HUES6 (cell line): ENCODE results near the gene MDGA2.

Experiments used
- H3K27ac ChIP-seq: 2 replicates; pipeline ENCODE4 v1.7.0; 2013; ENCODE audit warnings: low read depth, mild to moderate bottlenecking, low read length, inconsistent platforms
- H3K27me3 ChIP-seq: 2 replicates; pipeline ENCODE4 v1.6.1; 2013; ENCODE audit warnings: low read length; ENCODE audit not compliant: control insufficient read depth, insufficient read depth
- H3K36me3 ChIP-seq: 2 replicates; pipeline ENCODE4 v1.6.1; 2013; ENCODE audit warnings: low read length; ENCODE audit not compliant: control insufficient read depth, insufficient read depth
- H3K4me1 ChIP-seq: 2 replicates; pipeline ENCODE4 v1.6.1; 2013; ENCODE audit warnings: low read length; ENCODE audit not compliant: control insufficient read depth, insufficient read depth
- H3K4me3 ChIP-seq: 2 replicates; pipeline ENCODE4 v1.5.1; 2013; ENCODE audit warnings: low read depth, low read length
- H3K9ac ChIP-seq: one replicate; pipeline ENCODE4 v1.6.1; 2013; ENCODE audit warnings: mild to moderate bottlenecking, low read length
- H3K9me3 ChIP-seq: 2 replicates; pipeline ENCODE4 v1.6.1; 2013; ENCODE audit warnings: low read depth, low read length; ENCODE audit not compliant: control insufficient read depth, insufficient read depth

The MDGA2 gene

DNA sequence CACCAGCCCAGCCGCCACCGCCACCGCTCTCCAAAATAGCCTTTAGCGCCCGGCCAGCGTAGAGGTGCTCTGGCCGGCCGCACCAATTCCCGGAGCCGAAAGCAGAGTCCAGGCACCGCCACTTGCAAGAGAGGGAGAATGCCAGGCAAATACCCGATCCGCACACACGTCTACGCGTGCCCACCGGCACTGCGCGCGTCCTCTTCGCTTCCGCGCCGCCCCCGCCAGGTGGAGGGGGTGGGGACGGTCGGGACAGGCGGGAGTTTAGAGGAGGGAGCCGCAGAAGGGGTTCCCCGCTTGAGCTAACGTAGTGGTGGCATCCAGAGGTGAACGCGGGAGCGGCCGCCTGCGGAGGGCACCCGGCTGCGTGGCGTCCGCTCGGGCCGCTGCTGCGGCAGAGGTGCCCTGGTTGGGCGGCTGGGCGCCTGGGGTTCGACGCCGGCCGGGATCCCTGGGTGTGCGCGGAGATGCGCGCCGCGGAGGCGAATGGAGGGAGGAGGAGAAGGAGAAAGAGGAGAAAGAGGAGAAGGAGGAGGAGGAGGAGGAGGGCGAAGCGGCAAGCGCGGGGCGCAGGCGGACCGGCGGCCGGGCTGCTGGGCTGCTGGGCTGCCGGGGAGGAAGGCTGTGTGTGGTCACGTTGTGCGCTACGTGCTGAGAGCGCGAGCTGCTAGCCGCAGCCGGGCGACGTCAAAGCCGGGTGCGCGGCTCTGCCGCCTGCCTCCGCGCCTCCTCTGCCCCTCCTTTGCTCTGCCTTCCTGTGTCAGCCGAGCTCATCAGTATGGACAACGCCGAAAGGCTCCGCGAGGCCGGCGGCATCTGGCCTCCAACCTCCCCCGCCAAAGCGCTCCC lies at the start of gene MDGA2:
Gene MDGA2, minus strand, starts transcription at position 140 of the 849 bp plus-strand sequence.
- no peak within 1 kb of the TSS for H3K27ac ChIP-seq
- peak within 1 kb of the TSS; percentile 82 for H3K4me3 ChIP-seq
- H3K9me3 ChIP-seq: no peaks in the 10 kb centered on the region
- H3K9ac ChIP-seq: peak within 1 kb of the TSS; percentile 22
- H3K36me3 ChIP-seq: no peaks in the 10 kb centered on the region
- H3K4me1 ChIP-seq: peaks cover 3% of the 10 kb centered on the region
- peaks cover 85% of the 10 kb centered on the region for H3K27me3 ChIP-seq

GRCh38 chr14:47722929-47723693 lies 47.7 kb upstream of the MDGA2 start:
- Histone ChIP-seq H3K36me3 (no peaks in the 10 kb centered on the region), H3K4me1 (no peaks in the 10 kb centered on the region)

GRCh38 chr14:47720281-47720680 lies 44.9 kb upstream of the MDGA2 start:
- H3K36me3 ChIP-seq: no peaks in the 10 kb centered on the region
- H3K4me3 ChIP-seq: no peak overlapping the region
- H3K27ac ChIP-seq: no peak overlapping the region
- no peak overlapping the region for H3K9ac ChIP-seq
- H3K4me1 ChIP-seq: no peaks in the 10 kb centered on the region
- H3K9me3 ChIP-seq: no peaks in the 10 kb centered on the region
- no peaks in the 10 kb centered on the region for H3K27me3 ChIP-seq

More at GRCh38 chr14:47722929-47723693, 47.7 kb upstream of the MDGA2 start:
- Histone ChIP-seq H3K9me3 (no peaks in the 10 kb centered on the region), H3K4me3 (no peak overlapping the region), H3K27ac (no peak overlapping the region), H3K27me3 (no peaks in the 10 kb centered on the region), H3K9ac (no peak overlapping the region)

DNA sequence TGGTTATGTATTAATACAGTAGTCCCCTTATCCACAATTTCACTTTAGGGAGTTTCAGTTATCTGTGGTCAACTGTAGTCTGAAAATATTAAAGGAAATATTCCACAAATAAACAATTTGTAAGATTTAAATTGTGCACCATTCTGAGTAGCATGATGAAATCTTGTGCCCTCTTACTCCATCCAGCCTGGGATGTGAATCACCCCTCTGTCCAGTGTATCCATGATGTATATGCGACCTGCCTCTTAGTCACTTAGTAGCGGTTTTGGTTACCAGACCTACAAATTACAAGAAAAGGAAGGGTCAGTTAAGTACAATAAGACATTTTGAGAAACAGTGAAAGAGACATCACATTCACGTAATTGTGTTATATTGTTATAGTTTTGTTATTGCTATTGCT lies 39.9 kb upstream of the MDGA2 start:
- no peaks in the 10 kb centered on the region for H3K36me3 ChIP-seq
- H3K27me3 ChIP-seq: no peaks in the 10 kb centered on the region

GRCh38 chr14:47710581-47710980 lies 35.2 kb upstream of the MDGA2 start:
- H3K36me3 ChIP-seq: no peaks in the 10 kb centered on the region
- no peaks in the 10 kb centered on the region for H3K4me1 ChIP-seq
- no peak overlapping the region for H3K9ac ChIP-seq
- no peaks in the 10 kb centered on the region for H3K9me3 ChIP-seq
- H3K27ac ChIP-seq: no peak overlapping the region
- no peak overlapping the region for H3K4me3 ChIP-seq
- H3K27me3 ChIP-seq: no peaks in the 10 kb centered on the region

More for the DNA sequence above, 39.9 kb upstream of the MDGA2 start:
- Histone ChIP-seq H3K4me3 (no peak overlapping the region), H3K9ac (no peak overlapping the region), H3K27ac (no peak overlapping the region), H3K9me3 (no peaks in the 10 kb centered on the region), H3K4me1 (no peaks in the 10 kb centered on the region)

DNA sequence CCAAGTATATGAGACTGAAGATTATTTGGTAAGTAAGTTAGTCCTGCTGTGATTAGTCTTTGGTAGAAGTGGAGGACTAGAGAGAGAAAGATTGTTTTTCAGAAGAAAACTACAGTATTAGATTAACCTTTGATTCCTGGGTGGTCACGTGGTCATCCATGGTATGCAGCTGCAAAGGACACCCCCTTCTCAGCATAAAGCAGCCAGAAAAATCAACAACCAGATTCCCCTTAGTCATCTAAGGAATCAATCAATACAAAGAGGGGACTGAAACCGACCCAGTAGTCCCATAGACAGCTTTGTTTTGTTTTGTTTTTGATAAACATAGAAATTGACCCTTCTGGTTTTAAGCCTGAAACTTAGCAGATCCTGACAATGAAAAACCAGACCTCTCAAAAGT lies 30.3 kb upstream of the MDGA2 start:
- no peaks in the 10 kb centered on the region for H3K27me3 ChIP-seq
- no peak overlapping the region for H3K27ac ChIP-seq
- H3K9me3 ChIP-seq: no peaks in the 10 kb centered on the region; the same call in 1 of the 2 replicates
- H3K9ac ChIP-seq: no peak overlapping the region
- H3K36me3 ChIP-seq: no peaks in the 10 kb centered on the region
- H3K4me3 ChIP-seq: no peak overlapping the region
- H3K4me1 ChIP-seq: no peaks in the 10 kb centered on the region

DNA sequence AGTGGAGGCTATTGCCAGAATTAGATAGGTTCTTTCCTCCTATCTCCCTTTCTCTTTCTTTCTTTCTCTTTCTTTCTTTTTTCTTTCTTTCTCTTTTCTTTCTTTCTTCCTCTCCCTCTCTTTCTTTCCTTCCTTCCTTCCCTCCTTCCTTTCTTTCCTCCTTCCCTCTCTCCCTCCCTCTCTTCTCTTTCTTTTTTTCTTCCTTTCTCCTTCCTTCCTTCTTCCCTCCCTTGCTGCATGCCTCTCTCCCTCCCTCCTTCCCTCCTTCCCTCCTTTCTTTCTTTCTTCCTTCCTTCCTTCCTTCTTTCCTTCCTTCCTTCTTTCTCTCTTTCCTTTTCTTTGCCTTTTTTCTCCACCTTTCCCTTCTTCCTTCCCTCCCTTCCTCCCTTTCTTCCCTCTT lies 16.4 kb upstream of the MDGA2 start:
- H3K4me1 ChIP-seq: no peaks in the 10 kb centered on the region
- H3K36me3 ChIP-seq: no peaks in the 10 kb centered on the region
- H3K27ac ChIP-seq: no peak overlapping the region
- H3K9me3 ChIP-seq: no peaks in the 10 kb centered on the region
- H3K4me3 ChIP-seq: no peak overlapping the region
- H3K9ac ChIP-seq: no peak overlapping the region
- no peaks in the 10 kb centered on the region for H3K27me3 ChIP-seq

DNA sequence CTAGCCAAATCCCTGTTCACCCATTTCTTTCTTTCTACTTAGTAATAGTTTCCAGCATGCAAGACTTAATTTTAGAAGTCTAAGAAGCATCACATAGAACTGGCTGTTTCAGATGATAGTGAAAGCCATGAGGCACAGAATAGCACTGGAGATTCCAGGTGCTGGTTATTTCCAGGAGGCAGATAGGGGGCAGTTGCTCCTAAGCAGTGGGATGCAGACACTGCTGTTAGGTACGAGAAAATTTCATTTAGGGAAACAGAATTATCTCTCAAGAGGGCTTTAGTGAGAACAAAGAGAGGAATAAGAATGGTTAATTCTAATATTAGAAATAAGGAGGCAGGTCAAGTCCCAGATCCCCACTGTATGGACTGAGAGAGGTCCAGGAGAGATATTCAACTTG lies 3.6 kb upstream of the MDGA2 start:
- no peak overlapping the region for H3K27ac ChIP-seq
- no peak overlapping the region for H3K4me3 ChIP-seq
- no peaks in the 10 kb centered on the region for H3K36me3 ChIP-seq
- no peaks in the 10 kb centered on the region for H3K9me3 ChIP-seq
- no peaks in the 10 kb centered on the region; the same call in 1 of the 2 replicates for H3K4me1 ChIP-seq
- peaks cover 54% of the 10 kb centered on the region for H3K27me3 ChIP-seq
- H3K9ac ChIP-seq: no peak overlapping the region

DNA sequence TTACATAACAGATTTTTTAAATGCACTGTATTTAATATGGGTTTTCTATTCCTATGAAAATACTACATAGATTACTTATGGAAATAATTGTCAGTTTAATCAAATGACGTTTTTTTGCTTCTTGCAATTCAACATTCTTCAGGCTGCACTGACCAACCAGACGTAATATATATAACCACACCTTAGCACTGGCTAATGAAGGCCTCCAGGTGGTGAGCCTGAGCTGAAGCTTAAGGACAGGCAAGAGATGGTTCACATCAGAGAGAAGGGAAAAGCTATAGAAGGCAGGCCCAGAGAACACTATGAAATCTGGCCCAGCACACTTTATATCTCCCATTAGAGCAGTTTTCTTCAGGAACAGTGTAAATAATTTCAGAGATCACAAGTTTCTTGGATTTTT lies 2.8 kb upstream of the MDGA2 start:
- Histone ChIP-seq H3K27me3 (peaks cover 62% of the 10 kb centered on the region), H3K36me3 (no peaks in the 10 kb centered on the region), H3K27ac (no peak overlapping the region), H3K4me3 (no peak overlapping the region), H3K9me3 (no peaks in the 10 kb centered on the region), H3K9ac (no peak overlapping the region), H3K4me1 (peaks cover 3% of the 10 kb centered on the region)

DNA sequence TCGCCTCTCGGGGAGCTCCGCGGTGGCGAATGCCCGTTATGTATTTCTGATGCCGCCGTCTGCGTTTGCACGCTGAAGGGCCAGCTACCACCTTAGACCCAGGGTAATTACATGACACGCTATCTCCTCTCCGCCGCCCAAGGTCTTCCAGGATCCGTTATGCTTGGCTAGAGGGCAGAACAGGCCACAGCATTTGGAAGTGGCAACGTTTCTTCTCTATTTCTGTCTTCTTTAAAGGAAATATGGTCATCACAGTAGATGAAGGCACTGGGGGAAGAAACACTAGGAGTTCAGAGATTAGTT lies 861 bp upstream of the MDGA2 start:
- Histone ChIP-seq H3K9ac (no peak overlapping the region), H3K27me3 (peaks cover 81% of the 10 kb centered on the region)

More for the DNA sequence above, 861 bp upstream of the MDGA2 start:
- Histone ChIP-seq H3K36me3 (no peaks in the 10 kb centered on the region), H3K27ac (no peak overlapping the region), H3K4me3 (peak overlapping the region; percentile 82), H3K4me1 (peaks cover 3% of the 10 kb centered on the region), H3K9me3 (no peaks in the 10 kb centered on the region)
